Urothelium cell line (cell line): ENCODE data around the gene TIMP2.
"Not testable (repeated sequence)": the region's sequence is repeated elsewhere in the genome, so short reads cannot be mapped to it uniquely, and the experiment has no call there.

Source experiments
- DNase-seq: peaks from one replicate; pipeline ENCODE4 v3.0.0; 2011; ENCODE audit warnings: low spot score, mixed read lengths
- FAIRE-seq: peaks from 2 replicates; lab custom pipeline; 2011; peaks lifted over from hg19 to GRCh38; lab: Jason Lieb, UNC

TIMP2 gene

DNA sequence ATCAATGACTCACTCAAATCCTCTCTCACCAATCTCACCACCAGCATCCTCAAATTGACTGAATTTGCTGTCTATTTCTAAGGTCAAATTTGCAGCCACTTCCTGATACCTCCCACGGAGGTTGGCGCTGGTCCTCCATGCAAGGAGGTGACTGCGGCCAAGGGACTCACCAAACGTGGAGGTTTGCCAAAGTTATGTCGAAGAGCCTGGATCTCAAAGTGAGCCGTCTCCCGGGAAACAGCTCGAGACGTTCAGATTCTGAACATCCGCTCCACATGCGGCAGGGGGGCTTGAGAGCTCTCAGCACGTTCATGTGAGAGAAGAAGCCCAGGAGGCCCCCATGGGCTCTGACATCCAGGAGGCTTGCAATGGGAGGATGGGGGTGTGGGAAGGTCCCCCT lies 31.9 kb upstream of the TIMP2 start:
- FAIRE-seq (no peak), DNase-seq (peak; percentile 62)

DNA sequence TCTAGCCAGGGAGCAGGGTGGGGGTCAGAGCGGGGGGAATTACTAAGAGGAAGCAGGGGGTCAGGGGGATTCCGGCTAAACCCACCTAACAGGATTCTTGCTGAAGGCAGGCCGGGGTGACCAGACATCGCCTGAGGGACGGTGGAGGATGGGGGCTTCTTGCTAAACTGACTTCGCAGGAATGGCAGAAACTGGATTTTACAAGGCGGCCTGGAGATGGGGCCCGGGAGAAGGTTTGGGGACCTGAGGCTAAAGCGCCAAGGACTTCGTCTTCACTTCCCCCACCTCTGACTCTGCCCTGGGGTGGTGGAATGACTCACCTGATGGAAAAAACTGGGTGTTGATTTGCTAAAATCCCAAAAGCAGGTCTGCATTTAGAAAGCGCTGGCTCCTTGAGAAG lies 31.1 kb upstream of the TIMP2 start:
- FAIRE-seq (no peak), DNase-seq (no peak)

DNA sequence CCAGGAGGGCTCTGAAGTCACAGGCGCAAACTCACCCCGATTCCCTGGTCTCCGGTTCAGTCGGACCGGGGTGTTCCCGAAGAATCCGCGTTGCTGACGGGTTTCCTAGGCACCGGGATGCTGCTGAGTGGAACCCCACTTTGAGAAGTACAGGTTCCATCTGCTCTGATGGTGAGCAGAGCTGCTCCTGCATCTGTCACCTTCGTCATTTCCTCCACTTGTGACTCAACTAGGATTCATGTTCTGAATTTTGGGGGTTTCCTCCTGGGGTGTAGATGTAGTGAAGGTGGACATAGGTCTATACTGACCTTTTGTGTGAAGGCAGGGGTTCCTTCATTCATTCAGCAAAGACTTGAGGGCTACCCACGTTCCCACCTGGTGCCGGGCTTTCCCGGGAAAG lies 29.5 kb upstream of the TIMP2 start:
- no peak for DNase-seq
- no peak for FAIRE-seq

DNA sequence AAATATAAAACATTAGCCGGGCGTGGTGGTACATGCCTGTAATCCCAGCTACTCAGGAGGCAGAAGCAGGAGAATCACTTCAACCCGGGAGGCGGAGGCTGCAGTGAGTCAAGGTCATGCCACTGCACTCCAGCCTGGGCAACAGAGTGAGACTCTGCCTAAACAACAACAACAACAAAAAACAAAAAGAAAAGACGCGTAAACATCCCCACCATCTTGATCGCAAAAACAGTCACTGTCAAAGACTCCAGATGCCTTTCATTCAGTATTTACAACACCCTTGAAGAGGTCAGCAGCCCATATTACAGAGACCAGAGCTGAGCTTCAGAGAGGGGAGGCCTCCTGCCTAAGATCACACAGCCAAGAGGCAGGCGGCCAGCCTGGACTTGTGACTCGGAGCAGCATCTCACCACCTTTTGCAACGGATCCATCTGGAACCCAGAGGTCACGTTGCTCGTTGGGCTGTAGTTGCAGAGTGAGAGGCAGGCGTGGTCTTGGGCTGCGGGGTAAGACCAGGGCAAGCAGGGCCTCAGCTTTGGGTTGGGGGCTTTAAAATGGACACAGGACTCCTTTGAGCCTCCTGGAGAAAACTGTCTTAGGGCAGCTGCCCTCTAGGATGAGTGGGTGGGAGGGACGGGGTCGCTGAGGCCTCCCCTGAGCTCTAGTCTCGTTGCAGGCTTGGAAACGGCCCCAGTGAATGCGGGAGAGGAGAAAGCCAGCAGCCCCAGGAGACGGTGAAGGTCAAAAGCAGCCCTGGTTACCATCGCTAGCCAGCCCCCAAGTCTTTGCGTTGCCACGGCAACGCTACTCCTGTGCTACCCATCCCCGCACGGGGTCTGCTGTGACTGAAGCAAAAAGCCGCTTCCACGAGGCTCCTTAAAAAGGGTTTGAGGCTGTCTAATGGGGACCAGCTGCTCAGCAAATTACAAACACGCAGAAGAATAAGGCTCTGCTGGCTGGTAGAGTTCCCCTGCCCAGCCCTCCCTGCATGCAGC lies 28.5 kb upstream of the TIMP2 start:
- no peak for FAIRE-seq
- DNase-seq: no peak

DNA sequence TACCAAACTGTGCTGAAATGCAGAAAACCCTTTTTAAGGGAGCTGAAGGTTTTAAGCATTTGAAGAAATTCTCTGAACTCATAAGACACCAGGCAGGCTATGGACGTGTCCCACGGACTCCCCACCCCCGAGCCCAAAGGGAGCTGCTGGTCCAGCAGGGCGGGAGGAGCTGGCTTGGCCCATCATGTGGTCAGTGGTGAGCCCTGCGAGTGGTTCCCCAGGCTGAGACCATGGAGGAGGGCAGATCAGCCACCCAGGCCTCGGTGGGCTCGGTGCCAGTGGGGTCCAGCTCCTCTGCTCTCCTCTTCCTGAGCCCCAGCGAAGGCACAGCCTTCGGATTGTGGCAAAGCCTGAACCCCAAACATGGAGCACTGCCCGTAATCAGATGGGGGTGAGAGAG lies 27.5 kb upstream of the TIMP2 start:
- no peak for DNase-seq

DNA sequence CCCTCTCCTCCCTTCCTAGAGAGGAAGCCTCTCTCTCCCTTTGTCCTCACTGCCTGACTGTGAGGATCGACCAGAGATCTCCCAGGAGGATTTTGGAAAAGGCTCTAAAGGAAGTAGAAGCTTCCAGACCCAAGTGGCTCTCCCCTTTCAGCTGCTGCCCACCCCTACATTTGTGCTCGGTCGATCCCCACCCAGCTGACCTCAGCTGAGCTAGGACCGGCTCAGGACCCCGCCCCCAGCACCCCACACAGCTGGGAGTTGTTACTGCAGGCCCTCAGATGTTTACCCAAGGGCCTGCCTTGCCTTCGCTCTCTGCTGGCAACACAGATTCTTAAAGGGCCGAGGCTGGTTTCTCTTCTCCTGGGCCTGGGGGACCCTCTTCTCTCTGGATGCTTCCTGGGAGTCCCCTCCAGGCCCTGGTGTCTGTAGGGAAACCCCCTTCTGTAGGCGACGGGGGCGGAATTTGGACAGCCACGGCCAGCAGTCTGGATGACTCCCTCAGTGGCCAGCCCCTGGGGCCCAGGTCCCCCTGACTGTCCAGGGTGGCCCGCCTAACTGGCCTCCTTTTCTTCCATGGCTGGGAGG lies 26.9 kb upstream of the TIMP2 start:
- FAIRE-seq: peak; percentile 17
- no peak for DNase-seq

More for the DNA sequence above, 27.5 kb upstream of the TIMP2 start:
- FAIRE-seq: no peak

DNA sequence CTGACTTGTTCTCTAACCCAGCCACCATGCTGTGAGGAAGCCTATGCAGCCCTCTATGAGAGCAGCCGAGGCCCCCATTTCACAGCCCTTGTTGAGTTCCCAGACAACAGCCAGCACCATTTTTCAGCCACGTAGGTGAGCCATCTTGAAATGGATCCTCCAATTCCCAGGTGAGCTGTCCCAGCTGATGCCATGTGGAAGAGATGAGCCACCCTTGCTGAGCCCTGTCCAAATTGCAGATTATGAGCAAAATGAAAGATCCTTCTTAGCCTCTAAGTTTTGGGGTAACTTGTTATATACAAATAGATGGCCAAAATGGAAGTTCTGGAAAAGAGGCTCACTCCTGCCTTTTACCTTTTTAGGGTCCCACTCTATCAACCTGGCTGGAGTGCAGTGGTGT lies 25.7 kb upstream of the TIMP2 start:
- DNase-seq: no peak
- FAIRE-seq: no peak

DNA sequence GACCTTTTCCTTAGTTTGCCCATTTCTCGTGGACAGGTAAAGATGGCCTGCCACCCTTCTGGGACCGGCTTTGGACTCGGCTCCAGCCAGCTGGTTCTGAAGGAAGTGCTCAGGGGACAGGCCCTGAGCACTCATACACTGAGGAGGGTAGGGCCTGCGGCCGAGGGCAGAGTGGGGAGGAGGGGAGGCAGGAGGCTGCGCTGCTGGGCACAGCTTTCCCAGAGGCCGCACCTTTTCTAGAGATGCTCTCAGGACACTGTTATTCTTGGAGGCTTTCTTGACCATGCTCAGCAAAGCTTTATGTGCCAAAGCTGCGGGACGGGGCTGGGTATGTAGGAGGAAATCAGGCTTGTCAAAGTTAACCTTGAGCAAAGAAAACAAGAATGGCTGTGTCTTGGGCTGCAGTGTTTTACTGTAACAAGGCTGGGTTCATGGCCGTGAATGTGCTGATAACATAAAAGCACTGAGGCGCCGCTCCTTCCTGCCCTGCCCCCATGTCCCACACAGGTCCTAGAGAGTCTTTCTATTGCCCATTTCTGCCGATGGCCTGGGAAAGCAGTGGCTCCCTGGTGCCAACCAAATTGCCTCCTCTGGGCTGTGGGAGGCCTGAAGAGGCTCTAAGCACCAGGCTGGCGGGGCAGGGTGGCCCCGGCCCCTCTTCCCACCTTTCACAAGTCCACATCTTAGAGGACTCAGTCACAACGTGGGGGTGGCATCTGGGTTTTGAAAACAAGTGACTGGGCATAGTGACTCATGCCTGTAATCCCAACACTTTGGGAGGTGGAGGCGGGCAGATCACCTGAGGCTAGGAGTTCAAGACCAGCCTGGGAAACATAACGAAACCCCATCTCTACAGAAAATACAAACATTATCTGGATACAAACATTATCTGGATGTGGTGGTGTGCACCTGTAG lies 22.3 kb upstream of the TIMP2 start:
- FAIRE-seq: peak; percentile 65

DNA sequence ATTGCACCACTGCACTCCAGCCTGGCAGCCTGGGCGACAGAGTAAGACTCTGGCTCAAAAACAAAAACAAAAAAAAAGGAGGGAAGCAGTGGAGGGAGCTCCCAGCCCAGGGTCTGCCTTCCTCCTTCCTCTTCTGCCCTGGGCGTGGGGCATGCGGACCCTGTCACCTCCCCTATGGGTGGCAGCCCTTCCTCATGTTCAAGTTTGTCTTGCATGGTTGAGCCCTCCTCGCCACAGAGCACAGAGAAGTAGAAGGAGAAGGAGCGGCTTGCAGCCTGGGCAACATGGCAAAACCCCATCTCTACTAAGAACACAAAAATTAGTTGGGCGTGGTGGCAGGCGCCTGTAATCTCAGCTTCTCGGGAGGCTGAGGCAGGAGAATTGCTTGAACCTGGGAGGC lies 21.4 kb upstream of the TIMP2 start:
- DNase-seq (no peak), FAIRE-seq (no peak)

More for the DNA sequence above, 22.3 kb upstream of the TIMP2 start:
- DNase-seq: no peak

DNA sequence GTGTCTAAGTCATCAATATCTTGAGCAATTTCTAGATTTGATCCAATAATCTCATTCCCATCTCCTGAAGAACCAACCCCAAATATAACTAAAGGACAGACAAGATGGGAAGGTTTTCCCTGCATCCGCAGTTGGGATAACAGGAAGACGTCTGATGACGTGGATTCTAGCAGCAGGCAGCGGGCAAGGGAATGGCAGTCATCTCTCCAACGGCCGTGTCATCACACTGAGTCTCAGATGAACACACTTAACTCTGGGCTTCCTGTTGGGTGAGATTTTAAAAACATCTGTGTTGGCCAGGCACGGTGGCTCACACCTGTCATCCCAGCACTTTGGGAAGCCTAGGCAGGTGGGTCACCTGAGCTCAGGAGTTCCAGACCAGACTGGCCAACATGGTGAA lies 20.9 kb upstream of the TIMP2 start:
- FAIRE-seq (no peak), DNase-seq (no peak)

DNA sequence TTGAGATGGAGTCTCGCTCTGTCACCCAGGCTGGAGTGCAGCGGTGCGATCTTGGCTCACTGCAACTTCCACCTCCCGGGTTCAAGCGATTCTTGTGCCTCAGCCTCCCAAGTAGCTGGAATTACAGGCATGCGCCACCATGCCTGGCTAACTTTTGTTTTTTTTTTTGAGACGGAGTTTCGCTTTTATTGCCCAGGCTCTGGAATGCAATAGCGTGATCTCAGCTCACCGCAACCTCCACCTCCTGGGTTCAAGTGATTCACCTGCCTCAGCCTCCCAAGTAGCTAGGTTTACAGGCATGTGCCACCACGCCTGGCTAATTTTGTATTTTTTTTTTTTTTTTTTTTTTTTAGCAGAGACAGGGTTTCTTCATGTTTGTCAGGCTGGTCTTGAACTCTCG lies 20.3 kb upstream of the TIMP2 start:
- not testable (repeated sequence) for FAIRE-seq, DNase-seq

DNA sequence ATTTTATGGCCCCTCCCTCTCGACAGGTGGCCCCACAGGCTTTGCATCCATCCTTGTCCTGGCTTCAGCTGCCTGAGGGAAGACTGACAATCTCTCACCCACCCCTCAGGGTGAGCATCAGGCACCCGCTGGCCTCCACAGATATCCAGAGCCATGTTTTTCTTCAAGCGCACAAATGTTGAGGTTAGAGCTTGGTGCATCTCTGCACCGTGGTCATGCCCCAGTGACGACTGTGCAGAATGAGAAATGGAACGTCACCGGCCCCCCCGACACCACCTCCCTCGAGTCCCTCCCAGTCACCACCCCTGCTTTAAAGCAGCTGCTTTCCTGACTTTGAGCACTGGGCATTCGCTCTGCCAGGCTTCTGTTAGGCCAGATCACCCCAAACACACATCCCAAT lies 19.8 kb upstream of the TIMP2 start:
- DNase-seq: no peak
- FAIRE-seq: no peak

DNA sequence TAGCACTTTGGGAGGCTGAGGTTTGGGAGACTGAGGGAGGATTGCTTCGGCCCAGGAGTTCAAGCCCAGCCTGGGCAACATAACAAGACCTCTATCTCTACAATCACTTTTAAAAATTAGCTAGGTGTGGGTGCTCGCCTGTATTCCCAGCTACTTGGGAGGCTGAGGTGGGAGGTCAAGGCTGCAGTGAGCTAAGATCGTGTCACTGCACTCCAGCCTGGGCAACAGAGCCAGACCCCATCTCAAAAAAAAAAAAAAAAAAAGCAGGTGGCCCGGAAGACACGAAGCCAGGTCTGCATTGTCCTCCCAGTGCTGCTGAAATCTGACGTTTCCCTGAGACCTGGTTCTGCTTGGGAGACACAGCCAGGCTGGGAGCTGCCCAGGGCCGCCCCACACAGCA lies 18.8 kb upstream of the TIMP2 start:
- DNase-seq: no peak
- FAIRE-seq: no peak

DNA sequence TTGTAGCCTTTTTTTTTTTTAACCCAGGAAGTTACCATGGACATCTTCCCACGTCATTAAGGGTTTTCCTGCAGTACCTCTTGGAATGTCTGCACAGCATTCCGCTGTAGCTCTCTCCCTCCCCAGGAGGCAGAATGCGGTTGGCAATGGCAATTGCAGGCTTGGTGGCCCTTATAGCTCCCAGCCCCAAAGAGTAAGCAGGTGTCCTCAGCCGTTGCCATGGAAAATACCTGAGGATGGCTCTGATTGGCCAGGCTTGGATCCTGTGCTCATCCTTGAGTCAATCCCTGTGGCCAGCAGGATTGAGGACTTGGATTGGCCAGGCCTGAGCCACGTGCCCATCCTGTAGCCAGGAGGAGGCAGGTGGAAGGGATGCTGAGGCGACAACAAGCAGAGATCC lies 15.5 kb upstream of the TIMP2 start:
- DNase-seq: no peak
- peak; percentile 65 for FAIRE-seq

DNA sequence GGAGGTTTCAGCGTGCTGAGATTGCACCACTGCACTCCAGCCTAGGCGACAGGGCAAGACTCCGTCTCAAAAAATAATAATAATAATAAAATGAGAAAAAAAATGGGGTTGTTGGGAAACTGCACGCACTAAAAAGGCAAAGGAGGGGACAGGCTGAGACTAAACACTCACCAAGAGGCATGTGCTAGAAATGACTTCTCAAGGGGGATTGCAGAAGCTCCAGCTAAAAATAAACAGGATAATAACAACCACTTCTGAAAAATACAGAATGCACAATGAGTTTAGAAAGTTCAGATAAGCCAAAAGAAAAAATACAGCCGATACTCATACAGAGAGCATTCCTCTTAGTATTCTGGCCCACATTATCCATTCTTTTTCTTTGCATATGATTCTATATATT lies 15.1 kb upstream of the TIMP2 start:
- no peak for FAIRE-seq

DNA sequence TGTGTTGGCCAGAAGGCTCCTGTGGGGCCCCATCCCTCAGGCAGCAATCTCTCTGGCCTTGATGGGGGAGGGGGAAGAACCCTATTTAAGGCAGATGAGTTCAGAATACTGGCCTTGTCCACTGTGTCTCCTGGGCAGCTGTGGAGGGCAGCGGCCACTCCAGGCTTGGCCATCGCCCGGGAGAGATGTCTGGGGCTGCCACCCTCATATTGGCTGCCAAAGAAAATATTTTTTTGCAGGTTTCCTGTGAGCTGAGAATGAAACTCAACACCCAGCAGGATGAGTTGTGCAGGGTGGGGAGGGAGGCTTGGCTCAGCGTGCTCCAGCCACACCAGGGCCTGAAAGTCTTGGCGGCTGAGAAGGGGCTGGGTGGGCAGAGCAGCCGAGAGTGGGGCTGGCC lies 14.4 kb upstream of the TIMP2 start:
- no peak for DNase-seq
- no peak for FAIRE-seq

More for the DNA sequence above, 15.1 kb upstream of the TIMP2 start:
- no peak for DNase-seq

DNA sequence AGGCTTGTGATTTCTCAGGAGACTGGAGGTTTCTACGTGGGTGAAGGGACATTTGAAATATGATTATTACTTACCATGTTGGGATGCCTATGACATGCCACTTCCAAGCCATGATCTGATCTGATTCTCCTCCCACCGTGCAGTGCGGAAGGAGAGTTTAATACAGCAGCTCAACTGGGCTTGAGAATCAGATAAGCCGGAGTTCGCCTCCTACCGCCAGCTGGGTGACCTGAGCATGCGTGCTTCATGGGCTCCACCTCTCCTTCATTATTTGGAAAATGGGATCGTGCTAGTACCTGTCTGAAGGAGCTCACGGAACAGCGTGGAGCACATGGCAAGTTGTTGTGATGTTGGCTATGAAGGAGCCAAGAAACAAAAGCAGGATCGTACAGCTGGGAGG lies 12.4 kb upstream of the TIMP2 start:
- FAIRE-seq (peak; percentile 90), DNase-seq (no peak)

DNA sequence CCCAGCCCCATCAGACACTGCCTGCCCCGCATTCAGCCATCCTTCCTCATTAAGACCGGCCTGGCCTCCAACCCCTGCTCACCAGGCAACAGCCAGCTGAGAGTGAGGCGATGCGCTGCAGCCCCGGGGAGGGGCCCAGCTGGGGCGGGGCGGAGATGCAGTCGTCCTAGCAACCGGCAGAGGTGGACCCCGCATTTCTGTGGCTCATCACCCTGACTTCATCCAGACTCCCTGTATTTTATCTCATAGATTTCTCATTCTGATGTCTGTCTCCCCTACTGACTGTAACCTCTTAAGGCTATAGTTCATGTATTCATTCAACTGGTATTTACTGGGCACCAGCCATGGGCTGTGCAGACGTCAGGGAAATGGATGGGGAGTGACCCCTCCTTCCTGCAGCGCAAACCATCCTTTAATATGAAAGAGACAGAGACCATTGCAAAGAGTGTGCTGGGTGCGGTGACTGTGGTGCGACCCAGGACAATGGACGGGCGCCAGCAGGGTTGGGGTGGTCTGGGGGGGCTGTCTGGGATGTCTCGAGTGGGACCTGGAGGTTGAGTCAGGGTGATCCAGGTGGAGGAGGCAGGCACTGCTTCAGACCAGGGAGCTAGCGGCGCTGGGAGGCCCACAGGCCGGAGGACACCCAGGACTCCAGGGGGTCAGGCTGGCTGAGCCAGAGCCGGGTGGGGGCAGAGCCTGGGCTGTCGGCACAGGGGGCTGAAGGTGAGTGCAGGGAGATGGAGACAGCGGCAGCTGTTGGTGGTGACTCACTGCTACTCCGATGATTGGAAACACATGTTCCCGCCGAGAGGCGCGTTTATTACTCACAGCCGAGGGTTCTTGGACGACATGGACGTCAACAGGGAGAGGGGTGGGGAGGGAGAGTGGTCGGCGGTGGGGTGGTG lies 10.5 kb upstream of the TIMP2 start:
- FAIRE-seq (peak; percentile 98), DNase-seq (peak; percentile 95)

DNA sequence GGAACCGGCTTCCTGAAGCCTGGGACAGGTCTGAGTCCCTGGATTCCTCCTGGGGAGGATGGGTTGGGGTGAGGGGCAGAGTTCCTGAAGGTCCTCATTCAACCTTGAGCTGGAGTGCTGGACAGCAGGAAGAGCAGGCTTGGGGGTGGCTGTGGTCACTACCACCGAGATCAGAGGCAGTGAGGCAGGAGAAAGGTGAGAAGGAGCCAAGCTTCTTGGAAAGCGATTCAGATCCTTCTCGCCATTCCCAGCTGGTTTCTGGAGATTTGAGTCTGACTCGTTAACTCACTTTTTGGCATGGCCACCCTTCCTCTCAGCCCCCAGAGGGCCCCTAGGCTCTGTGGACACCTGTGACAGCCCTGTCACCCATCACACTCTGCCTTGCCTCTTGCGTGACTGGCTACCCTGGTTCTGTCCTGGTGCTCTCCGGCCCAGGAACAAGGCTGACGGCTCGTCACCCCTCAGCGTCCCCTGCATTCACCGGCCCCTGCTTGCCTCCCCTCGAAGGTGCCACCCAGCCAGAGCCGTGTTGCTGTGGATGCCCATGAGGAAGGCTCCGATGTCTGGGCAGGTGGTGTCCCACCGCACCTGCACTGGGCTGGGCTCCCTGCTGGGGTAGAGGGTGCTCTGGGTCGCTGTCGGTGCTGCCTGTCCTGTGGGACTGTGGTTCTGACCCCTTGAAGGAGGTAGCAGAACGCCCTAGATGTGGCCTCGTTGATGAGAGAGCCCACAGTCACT lies 9.7 kb upstream of the TIMP2 start:
- FAIRE-seq: peak; percentile 79

More for the DNA sequence above, 9.7 kb upstream of the TIMP2 start:
- DNase-seq: no peak
